ENCODE data around the gene MADCAM1. TPM values are rescaled to one million over a fixed set of nuclear protein-coding genes. Genes with fewer than 3 reads are reported as not detected.

MADCAM1 gene
- total RNA-seq, 2 experiments from 2014 or later: 0.21 TPM; not detected in 1

DNA sequence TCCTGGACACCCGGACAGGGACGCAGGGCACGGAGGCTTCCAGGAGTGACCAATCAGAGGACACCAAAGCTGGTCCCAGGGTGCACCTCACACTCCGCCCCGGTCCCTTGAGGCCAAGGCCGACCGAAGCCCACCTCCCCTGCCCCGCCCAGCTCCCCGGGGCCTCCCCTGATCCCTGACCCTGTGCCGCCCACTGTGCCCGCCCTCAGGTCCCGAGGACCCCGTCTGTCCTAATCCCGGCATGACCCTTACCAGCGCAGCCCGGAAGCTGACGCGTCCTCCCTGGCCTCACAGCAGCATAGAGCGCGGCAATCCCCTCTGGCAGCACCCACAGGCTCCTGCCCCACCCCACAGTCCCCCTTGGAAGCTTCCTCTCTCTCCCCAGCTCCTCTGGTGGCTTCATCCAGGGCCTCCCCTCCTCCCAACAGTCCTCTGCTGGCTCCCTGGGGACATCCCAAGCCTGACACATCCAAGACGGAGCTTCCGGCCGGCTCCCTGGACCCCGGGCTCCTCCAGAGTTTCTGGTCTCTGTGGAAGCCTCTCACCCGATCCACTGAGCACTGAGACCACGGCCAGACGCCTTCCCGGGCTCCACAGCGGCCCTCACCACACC lies 27.9 kb downstream of the MADCAM1 start:
- Mint-ChIP-seq H3K27me3 (peaks cover 14% of the 10 kb centered on the region), H3K9me3 (no peaks in the 10 kb centered on the region), H3K4me3 (no peak overlapping the region), H3K36me3 (no peaks in the 10 kb centered on the region), H3K4me1 (peaks cover 3% of the 10 kb centered on the region), H3K27ac (no peak overlapping the region)
- no peak for DNase-seq

GRCh38 chr19:525029-525428 lies 28.7 kb downstream of the MADCAM1 start:
- no peak for DNase-seq
- Mint-ChIP-seq H3K27me3 (peaks cover 14% of the 10 kb centered on the region), H3K36me3 (no peaks in the 10 kb centered on the region), H3K4me1 (peaks cover 3% of the 10 kb centered on the region), H3K27ac (no peak overlapping the region), H3K4me3 (no peak overlapping the region), H3K9me3 (no peaks in the 10 kb centered on the region)

GRCh38 chr19:525857-526419 lies 29.7 kb downstream of the MADCAM1 start:
- peaks cover 14% of the 10 kb centered on the region for H3K27me3 Mint-ChIP-seq
- peaks cover 3% of the 10 kb centered on the region for H3K4me1 Mint-ChIP-seq
- no peak overlapping the region for H3K4me3 Mint-ChIP-seq
- no peak overlapping the region for H3K27ac Mint-ChIP-seq
- no peaks in the 10 kb centered on the region for H3K9me3 Mint-ChIP-seq
- H3K36me3 Mint-ChIP-seq: no peaks in the 10 kb centered on the region
- DNase-seq: no peak

DNA sequence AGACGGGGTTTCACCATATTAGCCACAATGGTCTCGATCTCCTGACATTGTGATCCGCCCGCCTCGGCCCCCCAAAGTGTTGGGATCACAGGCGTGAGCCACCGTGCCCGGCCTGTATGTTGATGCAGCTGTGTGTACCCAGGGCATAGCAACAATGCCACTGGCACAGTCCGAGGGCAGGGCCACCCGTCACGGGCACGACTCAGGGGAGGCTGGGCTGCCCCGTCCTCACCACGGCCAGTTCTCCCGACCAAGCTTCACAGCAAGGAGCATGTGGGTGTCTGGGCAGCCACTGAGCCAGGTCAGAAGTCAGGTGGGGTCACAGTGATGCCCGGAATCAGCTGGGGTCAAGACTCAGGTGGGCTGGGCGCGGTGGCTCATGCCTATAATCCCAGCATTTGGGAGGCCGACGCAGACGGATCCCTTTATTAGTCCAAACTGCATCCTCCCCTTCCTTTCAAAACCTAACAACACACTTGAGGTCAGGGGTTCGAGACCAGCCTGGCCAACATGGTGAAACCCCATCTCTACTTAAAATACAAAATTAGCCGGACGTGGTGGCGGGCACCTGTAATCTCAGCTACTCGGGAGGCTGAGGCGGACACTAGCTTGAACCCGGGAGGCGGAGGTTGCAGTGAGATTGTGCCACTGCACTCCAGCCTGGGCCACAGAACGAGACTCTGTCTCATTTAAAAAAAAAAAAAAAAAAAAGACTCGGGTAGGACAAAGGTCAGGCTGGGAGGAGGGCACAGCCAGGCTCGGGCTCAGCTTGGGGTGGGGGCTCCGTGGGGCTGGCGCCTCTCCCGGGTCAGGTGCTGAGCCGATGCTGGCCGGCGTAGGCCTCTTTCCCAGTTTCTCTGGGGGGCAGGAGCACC lies 34.1 kb downstream of the MADCAM1 start:
- H3K4me3 Mint-ChIP-seq: peak overlapping the region; percentile 81
- H3K27me3 Mint-ChIP-seq: peaks cover 11% of the 10 kb centered on the region
- DNase-seq: no peak
- no peaks in the 10 kb centered on the region for H3K36me3 Mint-ChIP-seq
- H3K4me1 Mint-ChIP-seq: peaks cover 18% of the 10 kb centered on the region
- H3K27ac Mint-ChIP-seq: peak overlapping the region; percentile 85
- no peaks in the 10 kb centered on the region for H3K9me3 Mint-ChIP-seq

GRCh38 chr19:531009-531752 lies 34.9 kb downstream of the MADCAM1 start:
- H3K4me3 Mint-ChIP-seq: peak overlapping the region; percentile 81
- H3K36me3 Mint-ChIP-seq: no peaks in the 10 kb centered on the region
- H3K9me3 Mint-ChIP-seq: no peaks in the 10 kb centered on the region
- peaks cover 5% of the 10 kb centered on the region for H3K27me3 Mint-ChIP-seq
- peak; percentile 98 for DNase-seq
- peak overlapping the region; percentile 85 for H3K27ac Mint-ChIP-seq
- peaks cover 16% of the 10 kb centered on the region for H3K4me1 Mint-ChIP-seq

GRCh38 chr19:531753-532560 lies 35.7 kb downstream of the MADCAM1 start, which contains the start of gene CDC34:
Gene CDC34, plus strand, starts transcription at chr19:531760. Its CDS starts 172 bp downstream, at chr19:531932.
- Mint-ChIP-seq H3K27ac (peak within 1 kb of the TSS; percentile 85), H3K9me3 (no peaks in the 10 kb centered on the region), H3K27me3 (peaks cover under 1% of the 10 kb centered on the region), H3K4me3 (peak within 1 kb of the TSS; percentile 87), H3K4me1 (peaks cover 16% of the 10 kb centered on the region), H3K36me3 (no peaks in the 10 kb centered on the region)
- DNase-seq: no peak

- Mint-ChIP-seq H3K27me3 (no peaks in the 10 kb centered on the region), H3K36me3 (no peaks in the 10 kb centered on the region), H3K4me1 (peaks cover 16% of the 10 kb centered on the region), H3K9me3 (no peaks in the 10 kb centered on the region), H3K27ac (peak overlapping the region; percentile 79), H3K4me3 (peak overlapping the region; percentile 87)
- DNase-seq: peak; percentile 44
Observed at GRCh38 chr19:532561-533363, 36.5 kb downstream of the MADCAM1 start.

GRCh38 chr19:533364-534058 lies 37.2 kb downstream of the MADCAM1 start:
- Mint-ChIP-seq H3K9me3 (no peaks in the 10 kb centered on the region), H3K36me3 (no peaks in the 10 kb centered on the region), H3K27me3 (no peaks in the 10 kb centered on the region), H3K4me3 (peak overlapping the region; percentile 87), H3K27ac (no peak overlapping the region), H3K4me1 (peaks cover 16% of the 10 kb centered on the region)
- DNase-seq: no peak

DNA sequence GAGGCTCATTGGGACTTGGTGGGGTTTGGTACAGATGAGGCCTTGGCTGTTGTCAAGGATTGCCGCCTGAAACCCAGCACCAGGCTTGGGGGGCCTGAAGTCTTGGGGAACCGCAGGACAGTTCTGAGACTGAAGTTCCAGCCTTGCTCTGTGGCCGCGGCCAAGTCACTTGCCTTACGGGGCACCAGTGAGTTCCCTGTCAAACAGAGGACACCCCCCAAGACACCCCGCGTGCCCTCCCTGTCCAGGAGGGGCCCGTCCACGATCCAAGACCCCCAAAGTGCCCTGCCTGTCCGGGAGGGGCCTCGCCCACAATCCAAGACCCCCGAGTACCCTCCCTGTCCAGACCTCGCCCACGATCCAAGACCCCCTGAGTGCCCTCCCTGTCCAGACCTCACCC lies 37.8 kb downstream of the MADCAM1 start:
- H3K27ac Mint-ChIP-seq: no peak overlapping the region
- H3K27me3 Mint-ChIP-seq: no peaks in the 10 kb centered on the region
- H3K4me3 Mint-ChIP-seq: no peak overlapping the region
- DNase-seq: no peak
- H3K9me3 Mint-ChIP-seq: no peaks in the 10 kb centered on the region
- H3K4me1 Mint-ChIP-seq: peaks cover 16% of the 10 kb centered on the region
- no peaks in the 10 kb centered on the region for H3K36me3 Mint-ChIP-seq

GRCh38 chr19:535017-535835 lies 38.9 kb downstream of the MADCAM1 start:
- no peaks in the 10 kb centered on the region for H3K27me3 Mint-ChIP-seq
- no peaks in the 10 kb centered on the region for H3K36me3 Mint-ChIP-seq
- peak overlapping the region; percentile 7 for H3K4me3 Mint-ChIP-seq
- no peak overlapping the region for H3K27ac Mint-ChIP-seq
- H3K4me1 Mint-ChIP-seq: peaks cover 16% of the 10 kb centered on the region
- H3K9me3 Mint-ChIP-seq: no peaks in the 10 kb centered on the region
- no peak for DNase-seq

GRCh38 chr19:536031-536880 lies 40.0 kb downstream of the MADCAM1 start:
- DNase-seq: no peak
- no peaks in the 10 kb centered on the region for H3K36me3 Mint-ChIP-seq
- peaks cover 16% of the 10 kb centered on the region for H3K4me1 Mint-ChIP-seq
- no peaks in the 10 kb centered on the region for H3K9me3 Mint-ChIP-seq
- no peaks in the 10 kb centered on the region for H3K27me3 Mint-ChIP-seq
- H3K4me3 Mint-ChIP-seq: no peak overlapping the region
- H3K27ac Mint-ChIP-seq: no peak overlapping the region

GRCh38 chr19:536881-537404 lies 40.7 kb downstream of the MADCAM1 start:
- peaks cover 16% of the 10 kb centered on the region for H3K4me1 Mint-ChIP-seq

More at GRCh38 chr19:536881-537404, 40.7 kb downstream of the MADCAM1 start:
- no peak overlapping the region for H3K4me3 Mint-ChIP-seq
- no peaks in the 10 kb centered on the region for H3K36me3 Mint-ChIP-seq
- no peak overlapping the region for H3K27ac Mint-ChIP-seq
- H3K27me3 Mint-ChIP-seq: no peaks in the 10 kb centered on the region
- no peaks in the 10 kb centered on the region for H3K9me3 Mint-ChIP-seq
- no peak for DNase-seq

Measured in activated naive CD8-positive, alpha-beta T cell treated with anti-CD3 and anti-CD28 coated beads for 36 hours (primary cell).